ENCODE results near the gene FXYD6.

The FXYD6 gene

DNA sequence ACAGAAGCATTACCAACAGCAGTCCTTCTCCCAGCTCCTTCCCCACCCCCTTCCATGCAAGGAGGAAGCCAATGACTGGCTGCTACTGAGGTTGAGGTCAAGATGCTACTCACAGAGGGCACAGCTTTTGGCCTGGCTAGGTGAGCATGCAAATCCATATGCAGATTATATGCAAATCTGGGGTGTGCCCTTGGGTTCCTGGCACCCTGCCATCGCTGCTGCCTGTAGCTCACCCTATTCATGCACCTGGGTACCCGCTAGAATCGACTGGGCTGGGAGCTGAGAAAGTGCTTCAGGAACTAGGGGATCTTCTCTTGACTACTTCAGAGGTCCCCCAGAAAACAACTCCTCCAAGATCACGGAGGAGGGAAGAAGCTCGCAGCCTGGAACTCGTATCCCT is 83.5 kb downstream of the FXYD6 start:
- DNase-seq (ENCODE audit: low spot score): no peak

DNA sequence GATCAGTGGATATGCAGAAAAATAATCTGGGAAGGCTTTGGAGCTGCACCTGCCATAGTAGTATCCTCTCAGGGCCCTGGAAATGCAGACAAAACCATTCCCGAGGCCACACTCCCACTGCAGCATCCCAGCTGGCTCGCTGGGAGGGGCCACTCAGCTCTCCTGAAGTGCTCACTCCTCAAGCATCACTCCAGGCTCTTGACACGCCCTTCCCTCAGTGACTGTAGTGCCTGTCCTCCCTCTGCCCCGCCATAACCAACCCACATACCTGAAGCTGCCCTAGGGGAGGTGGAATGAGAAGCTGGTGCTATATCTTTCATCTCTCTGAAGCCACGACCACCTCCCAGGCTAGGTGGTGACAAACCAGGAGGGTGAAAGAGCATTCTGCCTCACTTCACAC is 84.2 kb downstream of the FXYD6 start:
- no peak for DNase-seq (ENCODE audit: low spot score)

DNA sequence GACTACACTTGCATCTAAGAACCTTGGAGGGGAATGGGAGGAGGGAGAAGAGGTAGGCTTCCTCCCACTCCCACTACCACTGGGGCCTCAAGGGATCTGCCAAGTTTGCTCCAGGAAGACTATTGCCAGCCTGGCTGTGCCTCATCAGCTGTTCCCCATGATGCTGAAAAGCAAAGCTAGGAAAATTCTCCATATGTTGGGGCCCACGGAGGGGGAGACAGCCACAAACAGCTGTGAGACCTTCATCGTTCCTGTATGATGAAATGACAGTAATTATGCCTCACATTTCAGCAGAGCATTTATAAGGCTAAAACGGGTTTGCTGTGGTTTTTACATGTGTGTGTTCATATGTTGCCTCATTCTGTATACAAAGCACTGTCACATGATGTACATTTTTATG is 86.2 kb downstream of the FXYD6 start:
- DNase-seq (ENCODE audit: low spot score): no peak

DNA sequence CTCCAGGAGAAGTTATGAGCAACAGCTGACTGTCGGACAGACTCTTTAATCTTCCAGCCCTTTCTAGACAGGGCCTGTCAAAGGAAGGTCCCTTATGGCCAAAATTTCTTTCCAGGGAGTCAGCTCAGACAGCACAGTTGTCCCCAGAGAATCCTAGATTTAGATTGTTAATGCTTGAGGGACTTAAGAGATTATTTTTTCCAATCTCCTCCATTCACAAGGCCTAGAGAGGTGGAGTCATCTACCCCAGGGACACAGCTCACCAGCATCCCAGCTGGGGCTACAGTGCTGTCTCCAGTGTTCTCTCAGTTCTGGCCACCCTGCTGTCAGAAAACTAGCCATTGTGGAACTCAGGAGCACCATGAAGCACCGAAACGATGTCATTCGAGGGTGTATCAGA is 87.2 kb downstream of the FXYD6 start:
- DNase-seq (ENCODE audit: low spot score): no peak
